Measurements from ENCODE around the gene ABTB1. TPM values are rescaled to one million over a fixed set of nuclear protein-coding genes. Genes with fewer than 3 reads are reported as not detected.
A peak's percentile ranks its signal among the peaks of the same experiment; 100 is the strongest.

Gene ABTB1
- total RNA-seq, 1 donor: 8.2 TPM

- TF ChIP-seq, protein P1, sequence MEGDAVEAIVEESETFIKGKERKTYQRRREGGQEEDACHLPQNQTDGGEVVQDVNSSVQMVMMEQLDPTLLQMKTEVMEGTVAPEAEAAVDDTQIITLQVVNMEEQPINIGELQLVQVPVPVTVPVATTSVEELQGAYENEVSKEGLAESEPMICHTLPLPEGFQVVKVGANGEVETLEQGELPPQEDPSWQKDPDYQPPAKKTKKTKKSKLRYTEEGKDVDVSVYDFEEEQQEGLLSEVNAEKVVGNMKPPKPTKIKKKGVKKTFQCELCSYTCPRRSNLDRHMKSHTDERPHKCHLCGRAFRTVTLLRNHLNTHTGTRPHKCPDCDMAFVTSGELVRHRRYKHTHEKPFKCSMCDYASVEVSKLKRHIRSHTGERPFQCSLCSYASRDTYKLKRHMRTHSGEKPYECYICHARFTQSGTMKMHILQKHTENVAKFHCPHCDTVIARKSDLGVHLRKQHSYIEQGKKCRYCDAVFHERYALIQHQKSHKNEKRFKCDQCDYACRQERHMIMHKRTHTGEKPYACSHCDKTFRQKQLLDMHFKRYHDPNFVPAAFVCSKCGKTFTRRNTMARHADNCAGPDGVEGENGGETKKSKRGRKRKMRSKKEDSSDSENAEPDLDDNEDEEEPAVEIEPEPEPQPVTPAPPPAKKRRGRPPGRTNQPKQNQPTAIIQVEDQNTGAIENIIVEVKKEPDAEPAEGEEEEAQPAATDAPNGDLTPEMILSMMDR (IDR thresholded peaks at IDR 0.05; ENCODE audit: insufficient read depth, low read length): no peak
- no peak for DNase-seq (ENCODE audit: low read depth)
- no peak overlapping the region for H3K4me3 ChIP-seq (ENCODE audit: low read depth, low read length)
Measured at GRCh38 chr3:127706785-127707351, 34.1 kb downstream of the ABTB1 start.

- no peak overlapping the region for H3K4me3 ChIP-seq (ENCODE audit: low read depth, low read length)
- no peak for DNase-seq (ENCODE audit: low read depth)
- TF ChIP-seq, protein P1 (IDR thresholded peaks at IDR 0.05; ENCODE audit: insufficient read depth, low read length): no peak
Measured at GRCh38 chr3:127707851-127708411, 35.2 kb downstream of the ABTB1 start.

DNA sequence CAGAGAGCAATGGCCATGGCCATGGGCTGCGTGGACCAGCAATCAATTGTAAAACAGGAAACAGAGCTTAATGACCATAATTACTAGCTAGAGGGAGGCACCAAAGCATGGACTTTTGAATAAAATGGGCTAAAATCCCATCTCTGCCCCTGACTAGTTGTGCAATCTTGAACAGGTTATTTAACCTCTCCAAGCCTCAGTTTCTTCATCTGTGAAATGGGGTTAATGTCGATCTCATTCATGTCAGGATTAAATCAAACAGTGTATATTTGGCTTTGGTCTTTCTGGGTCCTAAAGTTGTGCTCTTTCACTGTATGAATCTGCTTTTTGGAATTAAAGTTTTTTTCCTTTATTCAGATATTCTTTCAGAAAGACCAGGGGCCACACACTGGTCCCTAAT lies 36.1 kb downstream of the ABTB1 start:
- H3K4me3 ChIP-seq (ENCODE audit: low read depth, low read length): no peak overlapping the region
- TF ChIP-seq, protein P1 (IDR thresholded peaks at IDR 0.05; ENCODE audit: insufficient read depth, low read length): no peak
- no peak for DNase-seq (ENCODE audit: low read depth)

DNA sequence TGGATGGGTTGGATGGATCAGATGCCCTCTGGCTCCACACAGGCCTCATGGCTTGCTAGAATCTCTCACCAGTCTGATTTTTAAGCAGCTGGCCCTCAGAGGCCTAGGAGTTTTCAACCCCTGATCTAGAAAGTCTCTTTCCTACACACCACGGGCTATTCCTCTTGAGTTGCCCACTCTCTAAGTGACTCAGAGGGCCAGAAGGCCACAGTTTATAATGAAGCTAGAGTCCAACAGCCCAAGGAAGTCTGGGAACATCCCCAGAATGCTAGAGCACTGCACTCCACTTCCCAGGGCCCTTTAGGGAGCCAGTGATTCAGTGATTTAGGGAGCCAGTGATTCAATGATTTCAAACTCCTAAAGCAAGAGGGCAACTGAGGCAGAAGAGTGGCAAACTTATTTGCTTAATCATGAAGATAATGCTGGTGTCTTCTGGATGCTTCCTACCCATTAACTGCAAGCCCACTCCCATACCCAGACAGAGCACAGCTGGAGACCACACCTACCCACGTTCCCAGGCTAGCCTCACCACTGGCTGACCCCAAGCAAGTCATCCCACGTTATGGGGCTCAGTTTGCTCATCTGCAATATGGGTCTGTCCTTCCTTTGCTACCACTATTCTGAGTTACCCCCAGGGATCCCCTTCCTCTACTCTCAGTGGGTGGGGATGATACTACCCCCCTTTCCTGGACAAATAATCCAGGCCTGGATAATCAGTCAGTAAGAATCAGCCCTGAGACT lies 36.7 kb downstream of the ABTB1 start:
- H3K4me3 ChIP-seq (ENCODE audit: low read depth, low read length): no peak overlapping the region
- no peak for DNase-seq (ENCODE audit: low read depth)
- TF ChIP-seq, protein P1 (IDR thresholded peaks at IDR 0.05; ENCODE audit: insufficient read depth, low read length): no peak

DNA sequence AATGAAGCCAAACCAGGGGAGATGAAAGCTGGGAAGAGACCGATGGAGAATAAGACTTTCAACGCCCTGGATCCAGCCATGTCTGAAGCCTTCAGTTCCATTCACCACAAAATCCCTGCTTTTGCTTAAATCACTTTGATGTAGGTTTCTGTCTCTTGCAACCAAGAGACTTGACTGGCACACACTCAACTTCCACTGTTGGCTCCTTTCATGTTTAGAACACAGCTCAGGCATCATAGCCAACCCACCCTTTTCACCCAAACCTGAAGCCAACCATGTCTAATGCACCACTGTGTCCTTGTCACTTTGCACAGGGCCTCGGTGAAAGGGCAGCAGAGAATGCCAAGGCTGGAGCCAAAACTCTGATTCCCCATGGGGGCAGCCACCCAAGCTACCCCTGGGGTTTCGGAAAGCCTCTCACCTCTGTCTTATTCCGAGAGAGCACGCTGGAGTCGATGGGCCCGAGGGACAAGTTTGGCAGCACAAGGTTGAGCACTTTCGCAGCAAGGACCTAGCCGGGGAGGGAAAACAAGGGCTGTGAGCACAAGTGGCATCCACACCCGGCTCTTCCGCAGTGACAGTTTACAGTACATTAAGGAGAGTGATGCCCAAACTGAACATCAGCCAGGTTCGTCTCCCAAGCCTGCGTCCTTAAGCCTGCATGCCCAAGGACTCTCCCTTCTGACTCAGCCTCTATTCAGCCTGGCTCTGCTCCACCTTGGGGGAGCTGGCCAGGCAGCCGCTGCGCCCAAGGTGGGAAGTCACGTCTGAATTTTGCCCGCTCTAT lies 37.6 kb downstream of the ABTB1 start:
- no peak overlapping the region for H3K4me3 ChIP-seq (ENCODE audit: low read depth, low read length)
- peak; percentile 18 for DNase-seq (ENCODE audit: low read depth)
- TF ChIP-seq, protein P1 (IDR thresholded peaks at IDR 0.05; ENCODE audit: insufficient read depth, low read length): no peak

DNA sequence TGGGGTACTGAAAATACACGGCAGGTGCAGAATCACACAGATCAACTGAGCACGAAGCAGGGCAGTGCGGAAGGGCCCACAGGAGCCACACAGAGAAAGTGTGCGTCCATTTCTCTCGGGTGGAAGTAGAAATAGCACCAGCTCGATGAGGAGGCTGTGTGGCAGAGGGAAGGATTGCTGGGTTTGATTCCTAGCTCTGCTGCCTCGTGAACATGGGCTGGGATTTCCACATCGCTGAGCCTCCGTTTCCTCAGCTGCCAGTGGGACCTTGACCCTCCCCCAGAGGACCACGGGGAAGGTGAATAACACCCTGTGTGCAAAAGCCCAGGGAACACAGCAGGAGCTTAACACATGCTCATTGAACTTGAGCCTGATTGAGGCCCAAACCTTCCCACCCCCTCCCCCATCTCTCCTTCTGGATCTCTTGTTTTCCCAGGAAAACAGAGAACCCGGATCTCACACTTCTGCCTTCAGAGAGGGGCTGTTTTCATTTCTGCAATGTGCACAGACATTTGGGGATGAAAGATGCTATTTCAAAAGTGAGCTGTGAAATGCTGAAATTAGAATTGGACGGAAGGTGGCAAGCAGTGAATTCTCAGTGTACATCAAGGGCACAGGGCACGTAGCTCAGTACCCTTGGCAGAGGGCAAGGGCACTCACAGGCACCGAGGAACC lies 38.4 kb downstream of the ABTB1 start:
- no peak for DNase-seq (ENCODE audit: low read depth)
- no peak overlapping the region for H3K4me3 ChIP-seq (ENCODE audit: low read depth, low read length)
- TF ChIP-seq, protein P1 (IDR thresholded peaks at IDR 0.05; ENCODE audit: insufficient read depth, low read length): no peak

All from fibroblast of the aortic adventitia (primary cell).